ENCODE results near the gene RBM39. TPM values are rescaled to one million over a fixed set of nuclear protein-coding genes. Genes with fewer than 3 reads are reported as not detected.
A peak's percentile ranks its signal among the peaks of the same experiment; 100 is the strongest.
"Not testable (repeated sequence)": the region's sequence is repeated elsewhere in the genome, so short reads cannot be mapped to it uniquely, and the experiment has no call there.

The RBM39 gene
- polyA plus RNA-seq, 3 donors from 2014 or later: 120 to 203 (median 142) TPM

DNA sequence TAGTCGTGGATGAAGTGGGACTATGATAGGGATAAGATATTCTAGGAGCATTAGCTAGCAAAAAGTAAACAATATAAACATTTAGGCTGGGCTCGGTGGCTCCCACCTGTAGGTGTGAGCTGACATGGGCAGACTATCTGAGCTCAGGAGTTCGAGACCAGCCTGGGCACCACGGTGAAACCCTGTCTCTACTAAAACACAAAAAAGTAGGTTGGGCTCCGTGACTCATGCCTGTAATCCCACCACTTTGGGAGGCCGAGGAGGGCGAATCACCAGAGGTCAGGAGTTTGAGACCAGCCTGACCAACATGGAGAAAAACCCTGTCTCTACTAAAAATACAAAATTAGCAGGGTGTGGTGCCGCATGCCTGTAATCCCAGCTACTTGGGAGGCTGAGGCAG is 23.7 kb downstream of the RBM39 start:
- not testable (repeated sequence) for DNase-seq, H3K4me3 Mint-ChIP-seq, H3K9me3 Mint-ChIP-seq
- H3K4me1 Mint-ChIP-seq: peaks cover 47 to 73% of the 10 kb centered on the region in 2 donors
- peaks cover 40 to 70% (median 48%) of the 10 kb centered on the region in 3 donors for H3K36me3 Mint-ChIP-seq
- H3K27me3 Mint-ChIP-seq (ENCODE audit: low read depth in 3 of 3): peaks cover 10 to 58% (median 37%) of the 10 kb centered on the region in 3 donors
- peak overlapping the region in 2 of 6 donors; percentile 3 to 40 for H3K27ac Mint-ChIP-seq

DNA sequence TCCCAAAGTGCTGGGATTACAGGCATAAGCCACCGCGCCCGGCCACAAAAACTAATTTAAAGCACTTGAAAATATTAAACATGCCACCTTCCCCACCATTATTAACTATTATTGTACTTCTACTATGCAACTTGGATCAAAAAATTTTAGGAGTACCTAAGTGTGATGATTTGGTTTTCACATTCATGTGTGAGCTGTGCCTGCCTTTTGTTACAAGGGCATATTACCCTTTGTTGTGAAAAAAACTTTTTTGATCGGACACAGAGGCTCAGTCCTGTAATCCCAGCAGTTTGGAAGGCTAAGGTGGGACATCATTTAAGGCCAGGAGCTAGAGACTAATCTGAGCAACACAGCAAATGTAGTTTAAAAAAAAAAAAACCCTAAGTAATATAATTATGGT is 25.7 kb downstream of the RBM39 start:
- peak overlapping the region in 3 of 6 donors; percentile 34 to 76 (median 39) for H3K27ac Mint-ChIP-seq
- no peak overlapping the region for H3K4me3 Mint-ChIP-seq
- H3K27me3 Mint-ChIP-seq (ENCODE audit: low read depth in 3 of 3): peaks cover 4 to 57% (median 19%) of the 10 kb centered on the region in 3 donors
- DNase-seq: no peak
- no peaks in the 10 kb centered on the region for H3K9me3 Mint-ChIP-seq
- H3K36me3 Mint-ChIP-seq: peaks cover 37 to 67% (median 39%) of the 10 kb centered on the region in 3 donors
- H3K4me1 Mint-ChIP-seq: peaks cover 38 to 69% of the 10 kb centered on the region in 2 donors

DNA sequence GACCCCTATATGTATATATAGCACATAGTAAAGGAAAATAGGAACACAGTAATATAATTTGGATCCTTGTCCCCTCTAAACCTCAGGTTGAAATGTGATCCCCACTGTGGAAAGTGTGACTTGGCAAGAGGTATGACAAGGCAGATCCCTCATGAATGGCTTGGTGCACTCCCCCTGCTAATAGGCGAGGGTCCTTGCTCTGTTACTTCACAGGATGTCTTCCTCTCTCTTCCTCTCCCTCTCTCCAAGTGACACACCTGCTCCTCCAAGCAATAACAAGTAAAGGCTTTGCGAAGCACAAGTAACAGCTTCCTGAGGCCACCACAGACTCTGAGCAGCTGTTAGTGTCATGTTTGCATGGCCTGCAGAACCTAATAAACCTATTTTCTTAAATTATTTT is 26.4 kb downstream of the RBM39 start:
- H3K9me3 Mint-ChIP-seq: no peaks in the 10 kb centered on the region
- H3K4me1 Mint-ChIP-seq: peaks cover 41 to 72% of the 10 kb centered on the region in 2 donors
- H3K27me3 Mint-ChIP-seq (ENCODE audit: low read depth in 3 of 3): peaks cover 3 to 53% (median 18%) of the 10 kb centered on the region in 3 donors
- H3K27ac Mint-ChIP-seq: peak overlapping the region in 3 of 6 donors; percentile 23 to 65 (median 58)
- no peak overlapping the region for H3K4me3 Mint-ChIP-seq
- peaks cover 41 to 70% (median 41%) of the 10 kb centered on the region in 3 donors for H3K36me3 Mint-ChIP-seq
- DNase-seq: no peak

DNA sequence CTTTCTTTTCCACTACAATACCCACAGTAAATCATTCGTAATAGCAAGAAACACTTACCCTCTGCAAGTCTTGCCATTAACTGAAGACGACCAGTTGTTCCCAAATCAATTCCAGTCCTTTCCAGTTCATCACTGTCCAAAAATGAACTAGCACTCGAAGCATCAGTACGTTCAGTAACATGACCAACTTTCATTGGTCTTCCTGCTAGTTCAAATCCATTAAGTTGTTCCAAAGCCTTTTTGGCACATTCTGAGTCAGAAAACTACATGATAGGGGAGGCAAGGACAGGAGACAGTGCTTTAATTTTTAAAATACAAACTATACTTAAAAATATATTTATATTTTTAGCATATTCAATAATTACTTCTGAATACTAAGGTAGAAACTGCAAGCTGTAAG is 27.9 kb downstream of the RBM39 start:
- DNase-seq: no peak
- peak overlapping the region in 3 of 6 donors; percentile 16 to 66 (median 29) for H3K27ac Mint-ChIP-seq
- peaks cover 34 to 69% (median 35%) of the 10 kb centered on the region in 3 donors for H3K36me3 Mint-ChIP-seq
- peaks cover 4 to 50% (median 18%) of the 10 kb centered on the region in 3 donors for H3K27me3 Mint-ChIP-seq (ENCODE audit: low read depth in 3 of 3)
- H3K9me3 Mint-ChIP-seq: no peaks in the 10 kb centered on the region
- H3K4me3 Mint-ChIP-seq: no peak overlapping the region
- H3K4me1 Mint-ChIP-seq: peaks cover 48 to 78% of the 10 kb centered on the region in 2 donors

DNA sequence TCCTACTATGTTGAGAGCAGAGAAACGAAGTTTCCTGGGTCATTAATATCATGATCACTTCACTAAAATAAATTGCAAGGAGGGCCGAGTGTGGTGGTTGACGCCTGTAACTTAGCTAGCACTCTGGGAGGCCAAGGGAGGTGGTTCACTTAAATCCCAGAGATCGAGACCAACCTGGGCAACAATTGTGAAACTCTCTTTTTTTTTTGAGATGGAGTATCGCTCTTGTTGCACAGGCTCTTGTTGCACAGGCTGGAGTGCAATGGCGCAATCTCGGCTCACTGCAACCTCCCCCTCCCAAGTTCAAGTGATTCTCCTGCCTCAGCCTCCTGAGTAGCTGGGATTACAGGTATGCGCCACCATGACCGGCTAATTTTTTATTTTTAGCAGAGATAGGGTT is 28.9 kb downstream of the RBM39 start:
- H3K9me3 Mint-ChIP-seq, DNase-seq: not testable (repeated sequence)
- H3K4me3 Mint-ChIP-seq: peak overlapping the region in 1 of 5 donors; percentile 7
- peak overlapping the region in 2 of 6 donors; percentile 30 to 59 for H3K27ac Mint-ChIP-seq
- H3K36me3 Mint-ChIP-seq: peaks cover 32 to 68% (median 38%) of the 10 kb centered on the region in 3 donors
- peaks cover 4 to 50% (median 17%) of the 10 kb centered on the region in 3 donors for H3K27me3 Mint-ChIP-seq (ENCODE audit: low read depth in 3 of 3)
- H3K4me1 Mint-ChIP-seq: peaks cover 52 to 85% of the 10 kb centered on the region in 2 donors

DNA sequence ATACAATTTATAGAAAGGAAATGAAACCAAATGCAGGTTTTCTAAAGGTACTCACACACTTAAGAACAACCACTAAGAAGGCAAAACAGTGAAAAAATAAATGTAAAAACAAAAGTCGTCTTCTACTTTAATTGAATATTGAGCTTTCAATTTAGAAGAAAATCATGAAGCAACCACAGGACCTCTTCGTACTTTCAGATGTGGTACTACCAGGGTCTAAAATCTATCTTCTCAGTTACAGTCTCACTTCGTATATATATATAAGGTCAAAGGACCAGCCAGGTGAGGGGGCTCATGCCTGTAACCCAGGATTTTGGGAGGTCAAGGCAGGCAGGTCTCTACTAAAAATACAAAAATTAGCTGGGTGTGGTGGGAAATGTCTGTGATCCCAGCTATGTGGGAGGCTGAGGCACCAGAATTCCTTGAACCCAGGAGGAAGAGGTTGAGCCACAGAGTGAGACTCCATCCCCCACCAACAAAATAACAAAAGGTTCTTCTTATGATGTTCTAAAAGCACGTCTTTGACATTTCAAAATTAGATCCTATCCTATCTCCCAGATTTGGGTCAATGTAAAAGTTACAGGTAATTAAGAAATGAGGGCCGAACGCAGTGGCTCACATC is 30.4 kb downstream of the RBM39 start:
- peak overlapping the region; percentile 34 to 83 (median 54) for H3K27ac Mint-ChIP-seq
- DNase-seq: no peak
- peaks cover 47 to 80% of the 10 kb centered on the region in 2 donors for H3K4me1 Mint-ChIP-seq
- peaks cover 26 to 59% (median 38%) of the 10 kb centered on the region in 3 donors for H3K36me3 Mint-ChIP-seq
- no peaks in the 10 kb centered on the region for H3K9me3 Mint-ChIP-seq
- H3K27me3 Mint-ChIP-seq (ENCODE audit: low read depth in 3 of 3): peaks cover 6 to 38% (median 15%) of the 10 kb centered on the region in 3 donors
- peak overlapping the region in 3 of 5 donors; percentile 35 to 65 (median 36) for H3K4me3 Mint-ChIP-seq

DNA sequence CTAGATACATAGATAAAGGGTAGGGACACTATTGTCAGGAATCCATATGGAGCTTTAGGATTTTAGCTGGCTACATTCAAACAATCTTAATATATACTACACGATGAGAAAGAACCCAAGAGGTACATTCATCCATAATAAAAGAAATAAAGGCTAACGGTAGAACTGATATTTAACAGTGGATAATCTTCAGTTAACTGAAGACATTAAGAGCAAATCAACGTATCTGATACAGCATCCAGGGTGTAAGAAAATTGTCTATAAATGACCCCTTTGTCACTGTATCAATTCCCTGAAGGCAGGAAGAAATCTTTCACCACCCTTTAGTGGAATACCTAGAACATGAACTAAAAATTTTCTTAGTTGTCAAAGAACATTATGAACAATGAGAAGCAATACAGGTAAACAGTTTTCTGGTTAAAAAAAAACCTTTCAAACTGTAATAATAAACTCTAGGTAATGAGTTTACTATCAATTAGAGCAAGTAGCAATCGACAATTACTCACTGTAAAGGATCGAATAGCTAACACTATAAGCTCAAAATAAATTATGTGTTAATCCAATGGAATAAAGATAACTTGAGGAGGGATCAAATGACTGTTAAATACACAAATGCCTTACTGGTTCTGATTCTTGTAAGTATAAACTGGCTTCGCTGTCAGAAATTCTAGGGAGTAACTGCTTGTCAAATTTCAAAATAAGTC is 31.0 kb downstream of the RBM39 start:
- Mint-ChIP-seq H3K4me1 (peaks cover 45 to 76% of the 10 kb centered on the region in 2 donors), H3K27me3 (ENCODE audit: low read depth in 3 of 3) (peaks cover 4 to 38% (median 17%) of the 10 kb centered on the region in 3 donors), H3K9me3 (no peaks in the 10 kb centered on the region), H3K4me3 (peak overlapping the region in 2 of 5 donors; percentile 36 to 65), H3K27ac (peak overlapping the region; percentile 40 to 83 (median 56)), H3K36me3 (peaks cover 24 to 58% (median 34%) of the 10 kb centered on the region in 3 donors)
- DNase-seq: no peak

DNA sequence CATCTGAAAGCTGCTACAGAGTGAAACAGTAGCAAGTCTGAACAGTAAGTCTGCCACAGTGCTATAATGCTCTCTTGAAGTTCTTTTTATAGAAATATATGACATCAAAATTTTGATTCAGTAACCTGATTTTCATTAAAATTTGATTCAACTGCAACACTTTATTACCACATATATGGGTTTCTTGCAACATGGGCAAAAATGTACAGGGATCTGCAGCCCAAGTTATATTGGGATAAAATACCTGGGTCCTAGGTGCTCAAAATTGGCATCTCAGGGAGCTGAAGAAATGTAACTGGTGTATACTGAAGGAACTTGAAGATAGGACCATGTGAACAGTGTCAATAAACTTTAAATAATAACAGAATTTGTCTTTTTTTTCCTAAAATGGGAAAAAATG is 32.0 kb downstream of the RBM39 start:
- peak overlapping the region in 2 of 6 donors; percentile 12 to 30 for H3K27ac Mint-ChIP-seq
- H3K36me3 Mint-ChIP-seq: peaks cover 20 to 55% (median 33%) of the 10 kb centered on the region in 3 donors
- H3K4me1 Mint-ChIP-seq: peaks cover 42 to 69% of the 10 kb centered on the region in 2 donors
- no peak overlapping the region for H3K4me3 Mint-ChIP-seq
- H3K27me3 Mint-ChIP-seq (ENCODE audit: low read depth in 3 of 3): peaks cover 4 to 37% (median 19%) of the 10 kb centered on the region in 3 donors
- no peak for DNase-seq
- no peaks in the 10 kb centered on the region for H3K9me3 Mint-ChIP-seq

DNA sequence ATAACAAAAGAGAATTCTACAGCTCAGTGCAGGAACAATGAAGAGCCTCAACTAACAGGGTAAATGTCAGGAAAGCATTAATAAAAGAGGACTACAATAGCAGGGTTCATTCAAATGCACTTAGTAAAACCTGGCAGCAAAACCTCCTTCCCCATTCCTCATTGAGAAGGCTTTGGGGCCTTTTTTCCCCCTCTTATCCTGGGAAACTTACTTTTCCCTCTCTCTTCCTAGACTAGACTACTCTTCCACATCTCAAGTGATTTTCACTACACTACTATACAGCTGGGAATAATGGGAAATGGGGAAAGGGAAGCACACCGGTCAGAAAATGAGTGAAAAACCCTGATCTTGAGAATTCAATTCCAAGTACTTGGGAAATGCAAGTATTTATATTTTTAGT is 32.8 kb downstream of the RBM39 start:
- no peaks in the 10 kb centered on the region for H3K9me3 Mint-ChIP-seq
- peak overlapping the region; percentile 7 to 56 (median 27) for H3K27ac Mint-ChIP-seq
- peaks cover 4 to 39% (median 19%) of the 10 kb centered on the region in 3 donors for H3K27me3 Mint-ChIP-seq (ENCODE audit: low read depth in 3 of 3)
- peak in 1 of 3 donors; percentile 13 for DNase-seq
- peak overlapping the region in 2 of 5 donors; percentile 3 to 19 for H3K4me3 Mint-ChIP-seq
- H3K36me3 Mint-ChIP-seq: peaks cover 23 to 58% (median 36%) of the 10 kb centered on the region in 3 donors
- peaks cover 39 to 69% of the 10 kb centered on the region in 2 donors for H3K4me1 Mint-ChIP-seq

DNA sequence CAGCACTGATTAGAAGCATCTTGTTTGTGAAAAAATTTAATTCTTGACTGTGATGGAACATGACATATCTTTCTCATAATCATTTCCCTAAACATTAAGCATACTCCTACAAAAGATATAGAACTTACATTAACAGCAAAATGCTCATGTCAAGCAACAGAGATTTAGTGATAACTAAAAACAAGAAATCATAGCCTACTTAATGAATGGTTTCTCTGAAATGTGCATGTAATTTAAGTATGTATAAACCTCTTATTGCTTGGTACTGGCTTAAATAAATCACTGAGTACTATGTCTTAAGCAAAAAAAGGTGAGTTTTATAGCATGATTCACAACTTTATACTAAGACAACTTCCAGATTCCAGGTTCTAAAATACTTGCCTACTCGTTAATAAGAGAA is 33.6 kb downstream of the RBM39 start:
- Mint-ChIP-seq H3K27ac (peak overlapping the region in 3 of 6 donors; percentile 22 to 50 (median 33)), H3K4me3 (peak overlapping the region in 1 of 5 donors; percentile 34), H3K4me1 (peaks cover 38 to 71% of the 10 kb centered on the region in 2 donors), H3K36me3 (peaks cover 30 to 59% (median 43%) of the 10 kb centered on the region in 3 donors), H3K27me3 (ENCODE audit: low read depth in 3 of 3) (peaks cover 4 to 39% (median 24%) of the 10 kb centered on the region in 3 donors), H3K9me3 (no peaks in the 10 kb centered on the region)
- no peak for DNase-seq

DNA sequence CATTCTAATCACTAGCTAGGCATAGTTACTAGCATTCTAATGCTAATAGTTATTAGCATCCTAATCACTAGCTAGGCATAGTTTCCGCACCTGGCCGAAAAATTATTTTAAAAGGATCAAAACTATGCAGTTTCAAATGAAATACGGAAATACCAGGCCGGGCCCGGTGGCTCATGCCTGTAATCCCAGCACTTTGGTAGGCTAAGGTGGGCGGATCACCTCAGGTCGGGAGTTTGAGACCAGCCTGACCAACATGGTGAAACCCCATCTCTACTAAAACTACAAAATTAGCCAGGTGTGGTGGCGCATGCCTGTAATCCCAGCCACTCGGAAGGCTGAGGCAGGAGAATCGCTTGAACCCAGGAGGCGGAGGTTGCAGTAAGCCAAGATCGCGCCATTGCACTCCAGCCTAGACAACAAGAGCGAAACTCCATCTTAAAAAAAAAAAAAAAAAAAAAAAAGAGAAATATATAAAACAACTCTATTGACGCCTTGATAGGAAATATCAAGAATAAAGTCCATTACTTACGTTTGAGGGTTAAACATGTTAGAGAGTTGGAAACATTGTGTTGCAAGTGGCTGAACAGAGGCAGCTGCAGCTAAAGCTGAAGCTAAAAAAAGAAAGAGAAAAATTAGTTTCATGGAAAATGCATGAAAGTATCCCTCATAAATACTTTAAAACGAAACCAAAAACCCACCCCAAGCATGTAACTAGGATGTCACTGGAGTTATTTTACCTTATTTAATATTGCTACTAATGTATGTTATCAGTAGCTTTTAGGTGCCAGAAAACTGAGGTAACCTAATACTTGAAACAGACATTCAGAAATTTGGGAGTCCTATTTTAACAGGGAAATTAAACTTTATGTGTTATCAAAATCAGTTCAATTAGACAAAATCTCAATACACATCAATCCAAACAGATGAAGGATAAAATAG is 35.2 kb downstream of the RBM39 start:
- not testable (repeated sequence) for H3K9me3 Mint-ChIP-seq, H3K4me3 Mint-ChIP-seq
- Mint-ChIP-seq H3K36me3 (peaks cover 26 to 61% (median 50%) of the 10 kb centered on the region in 3 donors), H3K27ac (peak overlapping the region in 4 of 6 donors; percentile 40 to 59 (median 47)), H3K27me3 (ENCODE audit: low read depth in 3 of 3) (peaks cover 11 to 39% (median 38%) of the 10 kb centered on the region in 3 donors), H3K4me1 (peaks cover 37 to 73% of the 10 kb centered on the region in 2 donors)
- peak in 1 of 3 donors; percentile 4 for DNase-seq

DNA sequence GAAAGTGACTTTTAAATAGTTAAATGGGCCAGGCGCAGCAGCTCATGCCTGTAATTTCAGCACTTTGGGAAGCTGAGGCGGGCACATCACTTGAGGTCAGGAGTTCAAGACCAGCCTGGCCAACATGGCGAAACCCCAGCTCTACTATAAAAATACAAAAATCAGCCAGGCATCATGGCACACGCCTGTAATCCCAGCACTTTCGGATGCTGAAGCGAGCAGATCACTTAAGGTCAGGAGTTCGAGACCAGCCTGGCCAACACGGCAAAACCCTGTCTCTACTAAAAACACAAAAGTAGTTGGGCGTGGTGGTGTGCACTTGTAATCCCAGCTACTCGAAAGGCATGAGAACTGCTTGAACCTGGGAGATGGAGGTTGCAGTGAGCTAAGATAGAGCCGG is 36.2 kb downstream of the RBM39 start:
- peak overlapping the region in 3 of 6 donors; percentile 7 to 50 (median 45) for H3K27ac Mint-ChIP-seq
- DNase-seq: peak in 2 of 3 donors; percentile 6
- peaks cover 14 to 45% (median 41%) of the 10 kb centered on the region in 3 donors for H3K27me3 Mint-ChIP-seq (ENCODE audit: low read depth in 3 of 3)
- H3K9me3 Mint-ChIP-seq, H3K4me3 Mint-ChIP-seq: not testable (repeated sequence)
- H3K4me1 Mint-ChIP-seq: peaks cover 31 to 69% of the 10 kb centered on the region in 2 donors
- peaks cover 21 to 53% (median 41%) of the 10 kb centered on the region in 3 donors for H3K36me3 Mint-ChIP-seq

Measured in immature natural killer cell (primary cell).